ENCODE data around the gene NRF1.

GRCh38 chr7:129604713-129605437 lies 6.6 kb upstream of the NRF1 start:
- no peak for TF ChIP-seq POLR2A (IDR thresholded peaks at IDR 0.05)
- TF ChIP-seq, protein P1, sequence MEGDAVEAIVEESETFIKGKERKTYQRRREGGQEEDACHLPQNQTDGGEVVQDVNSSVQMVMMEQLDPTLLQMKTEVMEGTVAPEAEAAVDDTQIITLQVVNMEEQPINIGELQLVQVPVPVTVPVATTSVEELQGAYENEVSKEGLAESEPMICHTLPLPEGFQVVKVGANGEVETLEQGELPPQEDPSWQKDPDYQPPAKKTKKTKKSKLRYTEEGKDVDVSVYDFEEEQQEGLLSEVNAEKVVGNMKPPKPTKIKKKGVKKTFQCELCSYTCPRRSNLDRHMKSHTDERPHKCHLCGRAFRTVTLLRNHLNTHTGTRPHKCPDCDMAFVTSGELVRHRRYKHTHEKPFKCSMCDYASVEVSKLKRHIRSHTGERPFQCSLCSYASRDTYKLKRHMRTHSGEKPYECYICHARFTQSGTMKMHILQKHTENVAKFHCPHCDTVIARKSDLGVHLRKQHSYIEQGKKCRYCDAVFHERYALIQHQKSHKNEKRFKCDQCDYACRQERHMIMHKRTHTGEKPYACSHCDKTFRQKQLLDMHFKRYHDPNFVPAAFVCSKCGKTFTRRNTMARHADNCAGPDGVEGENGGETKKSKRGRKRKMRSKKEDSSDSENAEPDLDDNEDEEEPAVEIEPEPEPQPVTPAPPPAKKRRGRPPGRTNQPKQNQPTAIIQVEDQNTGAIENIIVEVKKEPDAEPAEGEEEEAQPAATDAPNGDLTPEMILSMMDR (IDR thresholded peaks at IDR 0.05), result no peak

Data from thyroid gland (tissue), 4 donors.